B cell (primary cell): Measurements from ENCODE around the gene ERMAP.

Source experiments
- CTCF ChIP-seq: fragments of 200-600 bp; IDR thresholded peaks from one replicate; pipeline ENCODE4 v1.8.0; 2022; ENCODE audit warnings: antibody characterized with exemption, mild to moderate bottlenecking
- EZH2 ChIP-seq: IDR thresholded peaks from 2 replicates; pipeline ENCODE4 v1.6.1; 2012; ENCODE audit warnings: borderline replicate concordance, low read depth, mild to moderate bottlenecking, moderate library complexity, low read length; ENCODE audit not compliant: insufficient read depth, poor library complexity, severe bottlenecking

- no peak for TF ChIP-seq CTCF
- no peak for TF ChIP-seq EZH2
Measured at GRCh38 chr1:42783092-42783491, 33.8 kb upstream of the ERMAP start.
